ENCODE data around the gene RFC1. TPM values are rescaled to one million over a fixed set of nuclear protein-coding genes. Genes with fewer than 3 reads are reported as not detected.
"Not testable (repeated sequence)": the region's sequence is repeated elsewhere in the genome, so short reads cannot be mapped to it uniquely, and the experiment has no call there.

The RFC1 gene
- polyA plus RNA-seq, 6 donors from 2014 or later = 9.0 to 54.7 (median 37.9) TPM

DNA sequence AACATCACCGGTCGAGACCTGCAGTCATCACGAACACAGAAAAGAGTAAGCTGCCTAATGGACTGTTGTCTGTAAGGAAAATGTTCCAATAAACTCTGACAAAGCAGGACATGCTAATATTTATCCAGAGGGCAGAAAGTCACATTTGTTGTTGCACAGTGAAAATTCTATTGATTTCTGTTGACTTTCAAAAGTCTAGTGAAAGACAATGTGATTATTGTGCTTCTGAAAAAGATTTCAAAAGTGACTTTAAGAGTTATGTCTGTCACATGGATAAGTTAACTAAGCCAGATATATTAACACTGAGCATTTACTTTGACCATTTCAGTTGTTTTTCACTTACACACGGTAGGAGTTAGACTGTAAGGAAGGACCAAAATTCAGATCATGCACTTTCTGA is 9.3 kb upstream of the RFC1 start:
- H3K36me3 Mint-ChIP-seq = peaks cover 4 to 9% of the 10 kb centered on the region in 2 donors
- peaks cover 0 to 28% (median 9%) of the 10 kb centered on the region in 3 donors for H3K27me3 Mint-ChIP-seq
- H3K27ac Mint-ChIP-seq = no peak overlapping the region
- no peak for ATAC-seq (ENCODE audit: low read depth in 2 of 2)
- peaks cover 3 to 39% (median 35%) of the 10 kb centered on the region in 7 donors for H3K9me3 Mint-ChIP-seq
- H3K4me1 Mint-ChIP-seq = no peaks in the 10 kb centered on the region
- no peak overlapping the region for H3K4me3 Mint-ChIP-seq
- no peak for DNase-seq

DNA sequence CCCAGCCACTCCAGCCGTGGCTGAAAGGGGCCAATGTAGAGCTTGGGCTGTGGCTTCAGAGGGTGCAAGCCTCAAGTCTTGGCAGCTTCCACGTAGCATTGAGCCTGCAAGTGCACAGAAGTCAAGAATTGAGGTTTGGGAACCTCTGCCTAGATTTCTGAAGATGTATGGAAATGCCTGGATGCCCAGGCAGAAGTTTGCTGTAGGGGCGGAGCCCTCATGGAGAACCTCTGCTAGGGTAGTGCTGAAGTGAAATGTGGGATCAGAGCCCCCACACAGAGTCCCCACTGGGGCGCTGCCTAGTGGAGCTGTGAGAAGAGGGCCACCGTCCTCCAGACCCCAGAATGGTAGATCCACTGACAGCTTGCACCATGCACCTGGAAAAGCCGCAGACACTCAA is 5.0 kb upstream of the RFC1 start:
- not testable (repeated sequence) for H3K4me1 Mint-ChIP-seq; DNase-seq; H3K27me3 Mint-ChIP-seq; H3K4me3 Mint-ChIP-seq; H3K27ac Mint-ChIP-seq; H3K36me3 Mint-ChIP-seq; ATAC-seq (ENCODE audit: low read depth in 2 of 2)
- peaks cover 7 to 27% (median 20%) of the 10 kb centered on the region in 7 donors for H3K9me3 Mint-ChIP-seq

DNA sequence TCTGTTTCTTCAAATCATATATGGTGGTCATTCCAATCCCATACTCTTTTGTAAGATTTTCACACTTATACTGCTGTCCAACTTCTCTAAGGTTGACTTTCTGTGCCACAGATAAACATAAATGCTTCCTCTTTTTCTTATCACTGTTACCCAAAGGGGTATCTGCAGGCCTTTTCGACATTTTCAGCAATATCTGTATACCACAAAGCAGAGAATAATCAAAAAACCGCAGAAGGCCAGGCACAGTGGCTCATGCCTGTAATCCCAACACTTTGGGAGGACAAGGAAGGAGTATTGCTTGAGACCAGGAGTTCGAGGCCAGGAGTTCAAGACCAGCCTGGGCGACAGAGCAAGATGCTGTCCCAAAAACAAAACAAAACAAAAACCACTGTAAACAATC is 3.1 kb upstream of the RFC1 start:
- H3K9me3 Mint-ChIP-seq = peaks cover 7 to 27% (median 20%) of the 10 kb centered on the region in 7 donors
- no peaks in the 10 kb centered on the region for H3K27me3 Mint-ChIP-seq
- H3K4me3 Mint-ChIP-seq = peak overlapping the region in 1 of 8 donors; percentile 68
- DNase-seq = no peak
- no peak overlapping the region for H3K27ac Mint-ChIP-seq
- peaks cover 14 to 22% (median 18%) of the 10 kb centered on the region in 3 donors for H3K4me1 Mint-ChIP-seq
- H3K36me3 Mint-ChIP-seq = peaks cover 7 to 10% of the 10 kb centered on the region in 2 donors
- no peak for ATAC-seq (ENCODE audit: low read depth in 2 of 2)

DNA sequence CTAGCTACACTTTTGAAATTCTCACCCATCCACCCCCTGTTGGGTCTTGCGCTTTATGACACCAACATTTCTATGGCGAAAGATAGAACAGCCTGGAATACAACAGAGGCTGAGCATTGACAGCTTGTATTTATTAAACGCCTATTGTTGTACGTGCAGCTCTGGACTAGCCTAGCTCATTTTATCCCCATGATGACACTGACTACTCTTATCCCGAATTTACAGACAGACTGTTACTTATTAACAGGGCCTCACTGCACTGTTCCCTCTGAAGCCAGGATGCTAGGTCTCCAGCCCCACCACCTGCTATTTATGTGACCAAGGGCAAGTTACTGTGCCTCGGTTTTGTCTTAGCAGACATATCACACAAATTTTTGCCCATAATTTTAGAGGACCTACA is 1.0 kb upstream of the RFC1 start:
- peak overlapping the region; percentile 26 to 95 (median 92) for H3K27ac Mint-ChIP-seq
- peaks cover 24 to 37% (median 35%) of the 10 kb centered on the region in 3 donors for H3K4me1 Mint-ChIP-seq
- no peak for DNase-seq
- ATAC-seq (ENCODE audit: low read depth in 2 of 2) = no peak
- H3K9me3 Mint-ChIP-seq = peaks cover 6 to 19% (median 16%) of the 10 kb centered on the region in 7 donors
- H3K27me3 Mint-ChIP-seq = no peaks in the 10 kb centered on the region
- peaks cover 7 to 10% of the 10 kb centered on the region in 2 donors for H3K36me3 Mint-ChIP-seq
- H3K4me3 Mint-ChIP-seq = peak overlapping the region; percentile 13 to 97 (median 90)

DNA sequence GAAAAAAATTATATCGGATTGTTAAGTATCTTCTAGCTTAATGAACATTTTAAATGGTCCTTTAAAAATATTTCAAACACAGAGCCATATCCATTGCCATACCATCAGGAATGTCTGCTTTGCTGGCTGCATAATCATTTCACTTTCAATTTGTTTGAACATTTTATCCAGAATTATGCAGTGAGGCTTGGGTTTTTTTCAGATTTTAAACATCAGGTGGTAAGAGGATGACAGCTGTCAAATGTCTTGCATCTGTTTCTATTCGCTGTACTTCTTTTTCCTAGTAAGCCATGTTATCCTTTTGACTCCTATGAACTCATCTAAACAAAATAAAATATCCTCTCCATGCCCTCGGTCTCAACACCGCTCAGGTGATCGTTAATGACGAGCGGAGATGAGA is 802 bp downstream of the RFC1 start:
- H3K36me3 Mint-ChIP-seq = peaks cover 2 to 4% of the 10 kb centered on the region in 2 donors
- H3K9me3 Mint-ChIP-seq = peaks cover 2 to 4% (median 3%) of the 10 kb centered on the region in 7 donors
- ATAC-seq (ENCODE audit: low read depth in 2 of 2) (no peak), DNase-seq (no peak)
- H3K27ac Mint-ChIP-seq = peak overlapping the region; percentile 57 to 97 (median 94)
- no peaks in the 10 kb centered on the region for H3K27me3 Mint-ChIP-seq
- H3K4me1 Mint-ChIP-seq = peaks cover 26 to 51% (median 40%) of the 10 kb centered on the region in 3 donors
- peak overlapping the region; percentile 89 to 97 (median 95) for H3K4me3 Mint-ChIP-seq

DNA sequence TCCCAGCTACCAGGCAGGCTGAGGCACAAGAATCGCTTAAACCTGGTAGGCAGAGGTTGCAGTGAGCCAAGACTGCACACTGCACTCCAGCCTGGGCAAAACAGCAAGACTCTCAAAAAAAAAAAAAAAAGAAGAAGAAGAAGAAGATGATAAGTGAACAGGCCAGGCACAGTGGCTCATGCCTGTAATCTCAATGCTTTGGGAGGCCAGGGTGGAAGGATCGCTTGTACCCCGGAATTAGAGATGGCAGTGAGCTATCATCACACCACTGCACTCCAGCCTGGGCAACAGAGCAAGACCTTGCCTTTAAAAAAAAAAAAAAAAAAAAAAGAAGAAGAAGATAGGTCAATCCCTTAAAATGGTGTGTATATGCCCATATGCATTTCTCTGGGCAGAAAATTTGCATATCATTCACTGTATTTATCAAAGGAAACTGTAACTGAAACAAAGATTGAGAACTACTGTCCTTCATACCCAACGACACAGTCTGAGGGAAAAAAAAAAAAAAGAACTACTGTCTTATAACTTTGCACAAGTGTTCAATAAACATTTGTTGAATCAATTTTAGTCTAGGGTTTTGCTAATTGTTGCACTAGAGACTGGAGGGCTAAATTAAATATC is 2.3 kb downstream of the RFC1 start:
- Mint-ChIP-seq H3K27ac (peak overlapping the region; percentile 40 to 98 (median 86)), H3K36me3 (no peaks in the 10 kb centered on the region), H3K9me3 (peaks cover 0 to 2% (median 0%) of the 10 kb centered on the region in 7 donors), H3K27me3 (no peaks in the 10 kb centered on the region), H3K4me3 (peak overlapping the region in 6 of 8 donors; percentile 50 to 96 (median 76)), H3K4me1 (peaks cover 29 to 62% (median 45%) of the 10 kb centered on the region in 3 donors)
- DNase-seq (no peak), ATAC-seq (ENCODE audit: low read depth in 2 of 2) (peak; percentile 24 to 44)

DNA sequence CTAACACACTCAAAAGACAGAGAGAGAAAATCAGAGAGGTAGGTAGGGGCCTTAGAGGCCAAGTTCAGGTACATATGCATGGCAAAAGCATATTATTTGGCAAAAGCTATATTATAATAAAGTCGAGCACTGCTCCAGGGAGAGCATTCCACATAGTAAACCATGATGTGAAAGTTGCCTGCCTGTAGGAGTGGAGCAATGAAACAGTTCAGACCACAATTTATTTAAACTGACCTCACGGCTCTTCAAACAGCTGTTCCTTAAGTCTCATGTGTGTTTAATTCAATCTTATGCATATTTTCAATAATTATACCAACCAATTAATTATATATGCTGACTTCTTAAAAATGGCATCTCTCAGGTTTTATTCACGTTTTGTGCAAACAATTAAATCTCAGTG is 3.3 kb downstream of the RFC1 start:
- peaks cover 0 to 2% (median 0%) of the 10 kb centered on the region in 7 donors for H3K9me3 Mint-ChIP-seq
- no peaks in the 10 kb centered on the region for H3K36me3 Mint-ChIP-seq
- no peak for DNase-seq
- no peak for ATAC-seq (ENCODE audit: low read depth in 2 of 2)
- peak overlapping the region in 4 of 6 donors; percentile 1 to 56 (median 19) for H3K27ac Mint-ChIP-seq
- H3K4me1 Mint-ChIP-seq = peaks cover 35 to 71% (median 50%) of the 10 kb centered on the region in 3 donors
- H3K4me3 Mint-ChIP-seq = peak overlapping the region in 1 of 8 donors; percentile 45
- no peaks in the 10 kb centered on the region for H3K27me3 Mint-ChIP-seq

DNA sequence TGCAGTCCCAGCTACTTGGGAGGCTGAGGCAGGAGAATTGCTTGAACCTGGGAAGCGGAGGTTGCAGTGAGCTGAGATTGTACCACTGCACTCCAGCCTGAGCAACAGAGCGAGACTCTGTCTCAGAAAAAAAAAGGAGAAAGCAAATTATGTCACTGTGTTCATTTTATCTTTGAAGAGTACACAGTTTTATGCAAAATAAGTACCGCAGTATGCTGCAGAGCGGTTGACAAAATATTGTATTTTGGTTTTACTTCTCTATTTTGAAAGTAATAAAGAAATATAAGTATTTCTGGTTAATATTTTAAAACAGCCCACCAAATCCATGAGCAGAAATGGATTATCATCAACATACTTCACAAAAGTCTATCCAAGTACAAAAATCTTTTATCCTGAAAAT is 5.6 kb downstream of the RFC1 start:
- not testable (repeated sequence) for H3K36me3 Mint-ChIP-seq, H3K27me3 Mint-ChIP-seq, H3K9me3 Mint-ChIP-seq
- Mint-ChIP-seq H3K4me1 (peaks cover 35 to 79% (median 48%) of the 10 kb centered on the region in 3 donors), H3K27ac (peak overlapping the region in 2 of 6 donors; percentile 67 to 89), H3K4me3 (peak overlapping the region in 5 of 8 donors; percentile 26 to 70 (median 45))
- ATAC-seq (ENCODE audit: low read depth in 2 of 2) (peak; percentile 84 to 87), DNase-seq (peak; percentile 49)

DNA sequence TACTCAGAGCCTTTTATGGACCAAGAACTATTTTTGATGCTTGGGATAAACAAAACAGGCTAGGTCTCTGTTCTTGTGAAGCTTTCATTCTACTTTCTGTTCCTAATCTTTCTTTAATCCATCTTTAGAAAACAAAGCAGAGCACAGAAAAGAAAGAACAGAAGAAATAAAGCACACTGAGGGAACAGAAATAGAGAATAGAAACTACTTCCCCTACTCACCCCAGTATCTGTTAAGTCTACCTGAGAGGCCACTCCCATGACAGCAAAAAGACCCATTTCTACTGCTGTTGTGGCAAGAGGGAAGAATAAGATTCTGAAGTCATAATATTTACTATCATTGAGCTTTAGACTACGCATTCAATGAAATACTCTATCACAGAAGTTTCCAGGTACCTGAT is 9.2 kb downstream of the RFC1 start:
- ATAC-seq (ENCODE audit: low read depth in 2 of 2) (peak; percentile 65 to 69), DNase-seq (peak; percentile 36)
- H3K36me3 Mint-ChIP-seq = no peaks in the 10 kb centered on the region
- H3K27me3 Mint-ChIP-seq = no peaks in the 10 kb centered on the region
- H3K4me1 Mint-ChIP-seq = peaks cover 39 to 90% (median 53%) of the 10 kb centered on the region in 3 donors
- peak overlapping the region; percentile 24 to 82 (median 61) for H3K27ac Mint-ChIP-seq
- peaks cover 0 to 2% (median 0%) of the 10 kb centered on the region in 7 donors for H3K9me3 Mint-ChIP-seq
- H3K4me3 Mint-ChIP-seq = peak overlapping the region; percentile 22 to 71 (median 54)

DNA sequence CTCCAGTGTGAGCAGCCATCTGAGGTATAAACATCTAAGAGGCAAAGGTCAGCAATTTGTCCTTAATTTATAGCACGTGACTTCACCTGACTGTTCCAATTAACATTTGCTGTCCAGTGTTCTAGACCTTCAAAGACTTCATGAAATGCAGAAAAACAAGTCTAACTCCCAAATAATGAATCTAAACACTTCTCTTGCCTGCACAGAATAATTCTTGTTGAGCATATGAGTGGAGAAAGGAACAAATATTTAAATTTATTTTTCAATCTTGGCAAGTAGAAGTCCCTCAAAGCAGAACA is 12.0 kb downstream of the RFC1 start:
- Mint-ChIP-seq H3K27ac (peak overlapping the region; percentile 29 to 97 (median 91)), H3K4me1 (peaks cover 42 to 68% (median 51%) of the 10 kb centered on the region in 3 donors)
- no peak for ATAC-seq (ENCODE audit: low read depth in 2 of 2)

DNA sequence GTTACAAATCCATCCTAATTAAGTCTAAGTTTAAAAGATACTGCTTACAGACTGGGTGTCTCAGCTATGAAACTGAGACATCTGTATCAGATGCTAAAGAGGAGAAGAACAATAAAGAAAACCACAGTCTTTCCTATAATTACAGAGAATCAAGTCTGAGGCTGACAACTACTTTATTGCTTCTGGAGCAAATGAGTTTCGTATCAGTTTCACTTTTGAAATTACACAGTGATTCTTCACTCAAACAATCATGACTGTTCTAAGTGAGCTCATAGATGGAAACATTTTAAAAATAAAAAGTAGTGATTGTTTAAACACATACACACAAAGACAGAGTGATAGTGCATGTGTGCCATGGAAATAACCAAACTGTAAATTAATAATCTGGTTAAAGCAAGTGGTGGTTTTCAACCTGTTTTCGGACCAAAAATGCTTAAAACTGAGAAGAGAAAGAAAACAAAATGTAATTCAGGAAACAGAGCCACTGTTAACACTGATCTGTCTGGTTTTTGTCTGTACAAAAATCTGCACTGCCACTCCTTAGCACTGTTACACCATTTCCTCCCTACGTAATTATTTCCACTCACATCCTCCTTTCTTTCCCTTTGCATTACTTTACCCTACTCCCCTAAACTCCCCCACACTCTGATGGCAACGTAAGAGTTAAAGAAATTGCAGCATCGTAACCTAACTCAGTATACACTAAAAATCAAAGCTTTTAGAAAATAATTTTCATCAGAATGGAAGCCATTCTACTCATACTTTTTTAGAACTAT is 12.5 kb downstream of the RFC1 start:
- Mint-ChIP-seq H3K36me3 (peaks cover 18% of the 10 kb centered on the region in 2 donors), H3K27ac (peak overlapping the region; percentile 89 to 97 (median 91)), H3K4me1 (peaks cover 38 to 62% (median 46%) of the 10 kb centered on the region in 3 donors), H3K4me3 (peak overlapping the region; percentile 51 to 88 (median 78)), H3K9me3 (peaks cover 0 to 8% (median 2%) of the 10 kb centered on the region in 7 donors), H3K27me3 (no peaks in the 10 kb centered on the region)
- ATAC-seq (ENCODE audit: low read depth in 2 of 2) (peak; percentile 64 to 66), DNase-seq (peak; percentile 40)

More for the DNA sequence above, 12.0 kb downstream of the RFC1 start:
- Mint-ChIP-seq H3K27me3 (no peaks in the 10 kb centered on the region), H3K36me3 (peaks cover 14% of the 10 kb centered on the region in 2 donors), H3K4me3 (peak overlapping the region; percentile 51 to 88 (median 78)), H3K9me3 (peaks cover 0 to 8% (median 2%) of the 10 kb centered on the region in 7 donors)
- no peak for DNase-seq

DNA sequence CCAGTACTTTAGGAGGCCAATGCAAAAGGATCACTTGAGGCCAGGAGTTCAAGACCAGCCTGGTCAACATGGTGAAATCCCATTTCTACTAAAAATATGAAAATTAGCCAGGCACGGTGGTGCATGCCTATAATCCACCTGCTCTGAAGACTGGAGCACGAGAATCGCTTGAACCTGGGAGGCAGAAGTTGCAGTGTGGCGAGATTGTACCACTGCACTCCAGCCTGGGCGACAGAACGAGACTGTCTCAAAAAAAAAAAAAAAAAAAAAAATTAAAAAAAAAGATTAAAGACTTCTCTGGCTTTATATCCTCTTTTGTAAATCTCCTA is 13.0 kb downstream of the RFC1 start:
- not testable (repeated sequence) for H3K27me3 Mint-ChIP-seq, H3K9me3 Mint-ChIP-seq, DNase-seq
- peak; percentile 28 to 32 for ATAC-seq (ENCODE audit: low read depth in 2 of 2)
- Mint-ChIP-seq H3K4me3 (peak overlapping the region; percentile 51 to 88 (median 78)), H3K4me1 (peaks cover 39 to 62% (median 46%) of the 10 kb centered on the region in 3 donors), H3K27ac (peak overlapping the region; percentile 89 to 97 (median 91)), H3K36me3 (peaks cover 18% of the 10 kb centered on the region in 2 donors)

DNA sequence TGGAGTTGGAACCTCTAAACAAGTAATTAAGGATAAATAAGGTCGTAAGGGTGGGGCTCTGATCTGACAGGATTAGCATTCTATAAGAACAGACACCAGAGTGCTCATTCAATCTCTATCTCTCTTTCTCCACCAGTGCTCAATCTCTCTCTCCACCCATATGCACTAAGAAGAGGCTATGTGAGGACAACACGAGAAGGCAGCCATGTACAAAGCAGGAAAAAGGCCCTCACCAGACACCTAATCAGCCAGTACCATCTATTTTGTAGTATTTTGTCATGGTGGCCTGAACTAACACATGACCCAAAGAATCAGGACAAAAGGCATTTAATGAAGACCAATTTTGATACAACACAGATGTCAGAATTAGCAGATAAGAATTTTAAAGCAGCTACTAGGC is 16.8 kb downstream of the RFC1 start:
- DNase-seq = no peak
- Mint-ChIP-seq H3K4me1 (peaks cover 38 to 43% (median 41%) of the 10 kb centered on the region in 3 donors), H3K27ac (peak overlapping the region in 3 of 6 donors; percentile 7 to 39 (median 21)), H3K27me3 (no peaks in the 10 kb centered on the region), H3K4me3 (peak overlapping the region in 1 of 8 donors; percentile 18), H3K36me3 (peaks cover 24 to 30% of the 10 kb centered on the region in 2 donors), H3K9me3 (peaks cover 0 to 8% (median 2%) of the 10 kb centered on the region in 7 donors)
- no peak for ATAC-seq (ENCODE audit: low read depth in 2 of 2)
